Measurements from ENCODE around the gene CYP3A7. TPM values are rescaled to one million over a fixed set of nuclear protein-coding genes. Genes with fewer than 3 reads are reported as not detected.
"Not testable (repeated sequence)": the region's sequence is repeated elsewhere in the genome, so short reads cannot be mapped to it uniquely, and the experiment has no call there.

Gene CYP3A7
- total RNA-seq, 1 experiment from 2014 or later = not detected

DNA sequence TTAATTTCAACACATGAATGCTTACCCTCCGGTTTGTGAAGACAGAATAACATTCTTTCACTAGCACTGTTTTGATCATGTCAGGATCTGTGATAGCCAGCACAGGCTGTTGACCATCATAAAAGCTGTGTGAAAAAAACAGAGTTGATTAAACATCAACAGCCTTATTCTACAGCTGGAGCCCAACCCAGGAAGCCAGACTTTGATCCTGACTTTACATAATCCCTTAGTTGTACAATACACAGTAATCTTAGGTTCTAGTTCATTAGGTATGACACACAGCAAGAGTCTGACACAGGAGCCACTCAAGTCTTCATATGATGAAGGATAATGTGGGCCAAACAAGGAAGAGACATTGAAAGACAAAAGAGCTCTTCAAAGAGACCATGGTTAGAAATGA is 37.6 kb upstream of the CYP3A7 start:
- no TSS peak for BruUV-seq (replicated peaks)
- Histone ChIP-seq H3K36me3 (ENCODE audit: control insufficient read depth, insufficient read depth, low read length) (no peaks in the 10 kb centered on the region), H3K9me3 (ENCODE audit: control insufficient read depth, insufficient read depth, low read depth, low read length) (no peaks in the 10 kb centered on the region), H3K4me3 (ENCODE audit: low read depth in 2 of 2, low read length in 2 of 2) (no peak overlapping the region), H3K27me3 (ENCODE audit: control insufficient read depth, insufficient read depth, low read length) (peaks cover 26% of the 10 kb centered on the region), H3K27ac (ENCODE audit: low read length) (no peak overlapping the region), H3K4me1 (ENCODE audit: control insufficient read depth, insufficient read depth, low read length) (no peaks in the 10 kb centered on the region)
- TF ChIP-seq SIN3A (IDR thresholded peaks at IDR 0.05; ENCODE audit: borderline replicate concordance, insufficient read depth, low read depth, low read length) (no peak), TCF7L2 (IDR thresholded peaks at IDR 0.05; ENCODE audit: low read depth, low read length) (no peak), POLR2AphosphoS5 (IDR thresholded peaks at IDR 0.05; ENCODE audit: low read depth, low read length) (no peak)
- TF ChIP-seq, protein P1, sequence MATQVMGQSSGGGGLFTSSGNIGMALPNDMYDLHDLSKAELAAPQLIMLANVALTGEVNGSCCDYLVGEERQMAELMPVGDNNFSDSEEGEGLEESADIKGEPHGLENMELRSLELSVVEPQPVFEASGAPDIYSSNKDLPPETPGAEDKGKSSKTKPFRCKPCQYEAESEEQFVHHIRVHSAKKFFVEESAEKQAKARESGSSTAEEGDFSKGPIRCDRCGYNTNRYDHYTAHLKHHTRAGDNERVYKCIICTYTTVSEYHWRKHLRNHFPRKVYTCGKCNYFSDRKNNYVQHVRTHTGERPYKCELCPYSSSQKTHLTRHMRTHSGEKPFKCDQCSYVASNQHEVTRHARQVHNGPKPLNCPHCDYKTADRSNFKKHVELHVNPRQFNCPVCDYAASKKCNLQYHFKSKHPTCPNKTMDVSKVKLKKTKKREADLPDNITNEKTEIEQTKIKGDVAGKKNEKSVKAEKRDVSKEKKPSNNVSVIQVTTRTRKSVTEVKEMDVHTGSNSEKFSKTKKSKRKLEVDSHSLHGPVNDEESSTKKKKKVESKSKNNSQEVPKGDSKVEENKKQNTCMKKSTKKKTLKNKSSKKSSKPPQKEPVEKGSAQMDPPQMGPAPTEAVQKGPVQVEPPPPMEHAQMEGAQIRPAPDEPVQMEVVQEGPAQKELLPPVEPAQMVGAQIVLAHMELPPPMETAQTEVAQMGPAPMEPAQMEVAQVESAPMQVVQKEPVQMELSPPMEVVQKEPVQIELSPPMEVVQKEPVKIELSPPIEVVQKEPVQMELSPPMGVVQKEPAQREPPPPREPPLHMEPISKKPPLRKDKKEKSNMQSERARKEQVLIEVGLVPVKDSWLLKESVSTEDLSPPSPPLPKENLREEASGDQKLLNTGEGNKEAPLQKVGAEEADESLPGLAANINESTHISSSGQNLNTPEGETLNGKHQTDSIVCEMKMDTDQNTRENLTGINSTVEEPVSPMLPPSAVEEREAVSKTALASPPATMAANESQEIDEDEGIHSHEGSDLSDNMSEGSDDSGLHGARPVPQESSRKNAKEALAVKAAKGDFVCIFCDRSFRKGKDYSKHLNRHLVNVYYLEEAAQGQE (IDR thresholded peaks at IDR 0.05; ENCODE audit: insufficient read depth in 1 of 2, low read depth in 2 of 2, low read length in 1 of 2) = no peak
- TF ChIP-seq, protein P2, sequence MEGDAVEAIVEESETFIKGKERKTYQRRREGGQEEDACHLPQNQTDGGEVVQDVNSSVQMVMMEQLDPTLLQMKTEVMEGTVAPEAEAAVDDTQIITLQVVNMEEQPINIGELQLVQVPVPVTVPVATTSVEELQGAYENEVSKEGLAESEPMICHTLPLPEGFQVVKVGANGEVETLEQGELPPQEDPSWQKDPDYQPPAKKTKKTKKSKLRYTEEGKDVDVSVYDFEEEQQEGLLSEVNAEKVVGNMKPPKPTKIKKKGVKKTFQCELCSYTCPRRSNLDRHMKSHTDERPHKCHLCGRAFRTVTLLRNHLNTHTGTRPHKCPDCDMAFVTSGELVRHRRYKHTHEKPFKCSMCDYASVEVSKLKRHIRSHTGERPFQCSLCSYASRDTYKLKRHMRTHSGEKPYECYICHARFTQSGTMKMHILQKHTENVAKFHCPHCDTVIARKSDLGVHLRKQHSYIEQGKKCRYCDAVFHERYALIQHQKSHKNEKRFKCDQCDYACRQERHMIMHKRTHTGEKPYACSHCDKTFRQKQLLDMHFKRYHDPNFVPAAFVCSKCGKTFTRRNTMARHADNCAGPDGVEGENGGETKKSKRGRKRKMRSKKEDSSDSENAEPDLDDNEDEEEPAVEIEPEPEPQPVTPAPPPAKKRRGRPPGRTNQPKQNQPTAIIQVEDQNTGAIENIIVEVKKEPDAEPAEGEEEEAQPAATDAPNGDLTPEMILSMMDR (IDR thresholded peaks at IDR 0.05) = no peak
- in situ Hi-C loops (cut with HindIII; ENCODE audit: low pct_unique_long_range_greater_than_20kb, low sequenced_read_pairs) (no loop called here), intact Hi-C loops (cut with micrococcal nuclease; ENCODE audit: unreplicated experiment) (no loop called here)
- ATAC-seq (no peak), DNase-seq (ENCODE audit: low read depth, low spot score) (no peak)
- ChIA-PET CTCF (no interaction called here), POLR2A (no interaction called here)

DNA sequence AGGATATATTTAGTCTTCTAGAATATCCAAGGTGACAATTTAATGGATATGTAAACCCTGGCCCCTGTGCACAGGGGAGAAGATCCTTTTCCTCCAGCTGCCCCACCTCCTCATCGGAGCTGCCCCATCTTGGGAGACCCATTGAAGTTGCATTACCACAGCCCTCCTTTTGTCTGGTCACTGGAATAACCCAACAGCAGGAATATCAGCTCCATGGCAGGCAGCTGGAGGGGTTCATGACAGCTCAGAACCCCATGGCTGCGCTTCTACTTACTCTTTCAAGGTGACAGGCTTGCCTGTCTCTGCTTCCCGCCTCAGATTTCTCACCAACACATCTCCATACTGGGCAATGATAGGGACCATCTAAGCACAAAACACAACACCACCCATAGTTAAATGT is 34.5 kb upstream of the CYP3A7 start:
- intact Hi-C loops (cut with micrococcal nuclease; ENCODE audit: unreplicated experiment); ATAC-seq; H3K4me3 ChIP-seq (ENCODE audit: low read depth in 2 of 2, low read length in 2 of 2); BruUV-seq (replicated peaks); CTCF ChIA-PET; H3K36me3 ChIP-seq (ENCODE audit: control insufficient read depth, insufficient read depth, low read length); H3K9me3 ChIP-seq (ENCODE audit: control insufficient read depth, insufficient read depth, low read depth, low read length); POLR2A ChIA-PET; H3K4me1 ChIP-seq (ENCODE audit: control insufficient read depth, insufficient read depth, low read length); DNase-seq (ENCODE audit: low read depth, low spot score); in situ Hi-C loops (cut with HindIII; ENCODE audit: low pct_unique_long_range_greater_than_20kb, low sequenced_read_pairs); H3K27ac ChIP-seq (ENCODE audit: low read length): not testable (repeated sequence)
- peaks cover 37% of the 10 kb centered on the region for H3K27me3 ChIP-seq (ENCODE audit: control insufficient read depth, insufficient read depth, low read length)

DNA sequence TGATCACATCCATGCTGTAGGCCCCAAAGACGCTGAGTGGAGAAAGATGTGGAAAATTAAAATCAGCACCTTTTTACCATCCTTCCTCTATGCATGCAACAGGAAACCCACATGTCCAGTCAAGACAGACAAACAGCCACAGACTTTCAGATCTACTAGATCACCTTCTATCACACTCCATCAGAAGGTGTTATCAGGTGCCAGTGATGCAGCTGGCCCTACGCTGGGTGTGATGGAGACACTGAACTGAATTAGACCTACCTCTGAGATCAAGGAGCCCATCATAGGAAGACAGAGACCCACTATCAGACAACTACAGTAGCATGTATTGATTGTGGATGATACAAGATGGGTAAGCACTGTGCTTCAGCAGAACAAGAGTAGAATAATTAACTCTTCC is 33.5 kb upstream of the CYP3A7 start:
- Histone ChIP-seq H3K9me3 (ENCODE audit: control insufficient read depth, insufficient read depth, low read depth, low read length) (no peaks in the 10 kb centered on the region), H3K36me3 (ENCODE audit: control insufficient read depth, insufficient read depth, low read length) (no peaks in the 10 kb centered on the region), H3K27ac (ENCODE audit: low read length) (no peak overlapping the region), H3K4me1 (ENCODE audit: control insufficient read depth, insufficient read depth, low read length) (no peaks in the 10 kb centered on the region), H3K4me3 (ENCODE audit: low read depth in 2 of 2, low read length in 2 of 2) (no peak overlapping the region), H3K27me3 (ENCODE audit: control insufficient read depth, insufficient read depth, low read length) (peaks cover 48% of the 10 kb centered on the region)
- TF ChIP-seq TCF7L2 (IDR thresholded peaks at IDR 0.05; ENCODE audit: low read depth, low read length) (no peak), SIN3A (IDR thresholded peaks at IDR 0.05; ENCODE audit: borderline replicate concordance, insufficient read depth, low read depth, low read length) (no peak), POLR2AphosphoS5 (IDR thresholded peaks at IDR 0.05; ENCODE audit: low read depth, low read length) (no peak)
- TF ChIP-seq, protein P2 (IDR thresholded peaks at IDR 0.05) = no peak
- TF ChIP-seq, protein P1 (IDR thresholded peaks at IDR 0.05; ENCODE audit: insufficient read depth in 1 of 2, low read depth in 2 of 2, low read length in 1 of 2) = no peak
- BruUV-seq (replicated peaks) = no TSS peak
- POLR2A ChIA-PET = no interaction called here
- ATAC-seq (no peak), DNase-seq (ENCODE audit: low read depth, low spot score) (no peak)
- intact Hi-C loops (cut with micrococcal nuclease; ENCODE audit: unreplicated experiment) = no loop called here
- CTCF ChIA-PET = no interaction called here
- in situ Hi-C loops (cut with HindIII; ENCODE audit: low pct_unique_long_range_greater_than_20kb, low sequenced_read_pairs) = no loop called here

All from Panc1 (cell line).